GM18498 (cell line): Measurements from ENCODE around the gene MEIS2.

Experiments
- ATAC-seq: cut with Tn5 transposase; IDR thresholded peaks from one replicate; pipeline ENCODE4 v1.9.1; 2021; ENCODE audit warnings: mild to moderate bottlenecking, moderate library complexity; ENCODE audit not compliant: unreplicated experiment

Gene MEIS2

DNA sequence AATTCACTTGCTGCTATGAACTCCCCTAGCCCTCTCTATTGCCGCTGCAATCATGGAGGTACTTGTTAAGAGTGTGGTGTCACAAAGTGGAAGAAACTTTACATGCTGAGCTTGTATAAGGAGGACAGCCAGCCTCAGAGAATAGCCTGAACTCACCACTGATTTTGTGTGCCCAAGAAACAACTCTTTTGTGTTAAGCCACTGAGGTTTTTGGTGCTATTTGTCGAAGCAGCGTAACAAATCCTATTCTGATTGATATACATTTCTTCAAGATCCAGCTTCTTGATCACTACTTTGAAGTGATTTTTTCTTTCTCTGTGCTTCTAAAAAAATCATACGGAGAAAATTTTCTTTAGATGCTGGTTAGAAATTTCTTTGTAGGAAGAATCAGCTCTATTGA, 132.4 kb downstream of the MEIS2 start:
- no peak for ATAC-seq

DNA sequence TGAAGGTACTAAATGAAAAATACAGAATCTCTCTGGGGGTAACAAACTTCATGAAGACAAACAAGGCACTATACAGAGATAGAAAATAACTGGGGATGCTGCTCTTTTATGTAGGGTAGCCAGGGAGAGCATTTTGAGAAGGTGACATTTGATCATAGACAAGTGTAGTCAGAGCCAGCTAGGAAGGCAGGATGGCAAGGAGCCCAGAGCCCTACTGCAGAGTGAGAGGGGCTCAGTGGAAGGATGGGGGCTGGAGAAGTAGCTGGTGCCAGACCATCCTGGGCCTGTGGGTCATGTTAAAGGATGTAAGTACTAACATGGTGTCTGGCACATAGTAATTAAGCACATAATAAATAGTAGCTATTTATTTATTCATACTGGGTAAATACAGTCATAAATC, 133.6 kb downstream of the MEIS2 start:
- ATAC-seq: no peak

DNA sequence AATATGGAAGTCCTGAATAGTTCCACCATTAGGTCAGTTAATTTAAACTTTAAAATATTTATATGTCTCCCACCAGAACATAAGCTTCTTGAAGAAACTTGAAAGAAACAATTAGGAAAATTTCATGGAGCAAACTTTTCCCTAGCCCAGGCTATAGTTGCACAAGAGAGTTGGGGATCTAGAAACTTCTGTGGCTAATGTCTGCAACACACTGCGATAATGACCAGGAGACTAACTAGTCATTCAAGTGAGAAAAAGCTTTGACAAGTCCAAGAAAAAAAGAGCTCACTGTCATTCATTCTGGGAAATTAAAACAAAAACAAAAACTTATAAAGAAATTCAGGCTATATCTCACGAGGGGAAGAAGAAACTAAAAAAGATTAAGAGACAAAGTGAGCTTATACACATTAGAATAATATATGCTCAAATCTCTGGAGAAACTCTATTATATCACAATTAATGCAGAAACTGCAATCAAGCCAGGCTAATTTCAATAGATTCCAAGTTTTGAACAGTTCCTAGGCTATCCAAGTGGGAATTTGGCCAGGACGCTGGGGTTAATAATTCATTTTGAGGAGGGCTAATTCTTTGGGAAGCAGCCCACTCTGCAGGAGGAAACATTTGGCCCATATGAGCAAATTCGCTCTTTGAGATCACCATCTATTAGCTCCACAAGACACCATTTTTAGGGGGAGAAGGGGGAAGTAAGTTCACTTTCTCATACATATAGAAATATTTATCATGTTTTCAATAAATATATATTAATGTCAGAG, 134.6 kb downstream of the MEIS2 start:
- ATAC-seq: no peak

DNA sequence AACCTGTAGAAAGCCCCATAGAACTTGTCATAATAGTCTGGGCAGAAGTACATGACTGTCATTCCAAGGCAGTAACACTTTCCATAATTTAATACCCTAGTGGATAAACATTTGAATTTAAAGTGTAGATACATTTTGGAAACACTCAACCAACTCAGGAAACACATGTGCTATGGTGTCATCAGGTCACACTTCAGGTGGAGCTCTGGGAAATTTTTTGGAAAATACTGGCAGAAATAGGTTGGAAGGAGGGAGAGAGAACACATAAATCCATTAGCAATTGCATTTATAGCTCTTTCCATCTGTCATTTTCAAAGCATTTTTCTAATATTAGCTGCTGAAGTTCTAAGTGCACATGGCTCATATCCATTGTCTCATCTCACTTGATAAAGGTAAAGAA, 135.7 kb downstream of the MEIS2 start:
- ATAC-seq: no peak

DNA sequence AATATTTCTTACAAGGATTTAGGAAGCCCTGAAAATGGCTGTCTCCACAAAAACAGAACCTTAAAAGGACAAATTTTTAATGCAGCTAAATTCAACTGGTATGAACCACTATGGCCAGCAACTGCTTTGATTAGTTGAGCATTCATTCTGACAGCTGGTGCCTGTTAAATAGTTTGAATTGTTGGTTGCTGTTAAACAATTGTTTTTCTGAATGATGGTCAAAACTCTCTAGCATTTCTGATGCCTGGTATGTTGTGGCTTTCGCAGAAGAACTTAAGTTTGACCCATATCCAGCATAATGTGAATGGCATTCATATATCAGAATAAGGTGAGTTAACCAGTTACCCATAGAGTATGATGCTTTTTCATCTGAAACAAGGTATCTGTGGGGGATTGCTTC, 138.4 kb downstream of the MEIS2 start:
- no peak for ATAC-seq

DNA sequence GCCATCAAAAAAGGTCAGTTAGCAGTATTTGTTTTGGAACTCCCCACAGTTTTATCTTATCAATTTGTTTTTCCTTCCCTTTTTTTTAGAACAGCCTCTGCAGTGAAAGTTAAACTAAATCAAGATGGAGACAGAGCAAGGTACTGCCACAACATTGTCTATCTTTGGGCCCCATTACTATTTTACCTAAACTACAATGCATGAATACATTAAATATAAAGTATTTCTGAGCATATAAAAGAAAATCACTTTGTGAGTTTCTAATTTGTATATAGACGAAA, 139.5 kb downstream of the MEIS2 start:
- ATAC-seq: no peak

DNA sequence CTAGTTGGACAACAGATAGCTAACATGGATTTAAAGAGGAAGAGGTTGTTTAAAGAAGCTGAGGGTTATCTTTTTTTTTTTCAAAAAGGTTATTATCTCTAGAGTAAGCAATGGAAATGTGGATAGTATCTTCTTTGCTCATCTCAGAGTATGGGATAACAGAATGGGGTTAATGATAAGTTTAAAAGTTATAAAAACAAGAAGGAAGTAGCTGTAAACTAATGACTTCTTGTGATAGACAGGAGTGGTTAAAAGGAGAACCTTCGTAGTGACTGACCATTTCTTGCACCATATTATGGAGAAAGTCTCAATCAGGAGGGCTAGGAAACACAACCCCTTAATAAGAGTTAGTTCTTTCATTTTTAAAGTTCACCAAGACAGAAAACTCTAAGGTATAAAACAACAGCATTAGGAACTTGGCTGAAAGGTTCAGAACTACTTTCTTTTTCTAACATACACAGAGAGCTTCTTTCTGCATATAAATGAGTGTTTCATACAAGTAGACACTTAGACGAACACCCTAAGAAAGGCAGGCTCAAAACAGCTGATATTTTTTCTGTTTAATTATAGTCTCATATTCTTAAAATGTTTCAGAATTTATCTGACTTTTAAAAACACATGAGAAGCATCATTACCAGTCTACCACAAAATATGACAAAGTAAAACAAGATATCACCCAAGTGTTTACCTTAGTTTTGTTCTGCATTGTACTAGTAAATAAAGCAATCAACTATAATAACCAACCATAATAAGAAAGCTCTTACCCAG, 140.0 kb downstream of the MEIS2 start:
- no peak for ATAC-seq

DNA sequence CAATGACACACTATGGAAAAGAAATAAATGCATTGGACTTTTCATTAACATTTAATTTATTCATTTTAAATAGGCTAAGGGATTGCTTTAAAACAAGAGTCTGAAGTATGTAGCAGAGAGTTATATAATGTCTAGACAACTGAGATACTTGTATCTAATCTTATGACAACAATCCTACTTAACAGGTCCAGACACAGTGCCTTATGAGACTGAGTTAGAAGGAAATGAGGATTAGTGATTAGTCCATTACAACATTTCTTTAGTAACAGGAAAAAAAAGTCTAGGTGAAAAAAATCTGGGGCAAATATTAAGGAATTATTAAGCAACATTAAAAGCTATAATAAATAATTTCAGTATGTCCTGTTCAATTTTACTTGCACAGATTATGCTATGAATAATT, 140.6 kb downstream of the MEIS2 start:
- no peak for ATAC-seq

DNA sequence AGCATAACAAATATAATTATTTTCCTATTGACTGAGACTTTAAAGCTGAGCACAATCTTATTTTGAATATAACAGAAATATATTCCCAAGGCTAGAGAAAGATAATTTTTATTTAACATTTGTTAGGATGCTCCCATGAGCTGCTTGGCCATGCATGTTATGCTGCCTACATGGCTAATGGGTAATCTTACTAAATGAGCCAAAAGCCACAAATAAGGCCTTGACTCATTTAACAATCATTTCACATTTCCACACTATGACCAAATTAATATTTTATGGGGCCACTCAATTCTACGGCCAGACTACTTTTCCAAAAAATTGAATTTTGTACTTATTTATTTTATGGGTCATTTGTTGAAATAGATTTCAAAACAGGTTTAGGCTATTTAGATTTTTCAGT, 141.7 kb downstream of the MEIS2 start:
- ATAC-seq: no peak

DNA sequence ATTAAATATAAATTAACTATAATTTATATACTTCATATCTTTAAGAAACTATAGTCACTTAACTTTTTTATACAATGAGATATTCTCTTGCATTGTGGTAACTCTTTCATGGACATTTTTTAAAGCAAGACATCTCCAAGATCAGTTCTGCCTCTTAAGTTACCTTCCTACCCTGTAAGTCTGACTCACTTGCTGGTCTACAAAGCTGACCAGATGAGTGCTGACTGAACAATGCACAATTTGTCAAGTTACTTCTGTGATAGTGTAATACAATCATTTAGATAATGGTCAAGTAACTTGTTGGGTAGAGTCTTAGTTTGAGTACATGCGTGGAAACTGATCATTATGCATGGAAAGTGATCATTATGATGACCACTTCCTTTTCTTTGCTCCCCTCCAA, 145.9 kb downstream of the MEIS2 start:
- ATAC-seq: no peak

DNA sequence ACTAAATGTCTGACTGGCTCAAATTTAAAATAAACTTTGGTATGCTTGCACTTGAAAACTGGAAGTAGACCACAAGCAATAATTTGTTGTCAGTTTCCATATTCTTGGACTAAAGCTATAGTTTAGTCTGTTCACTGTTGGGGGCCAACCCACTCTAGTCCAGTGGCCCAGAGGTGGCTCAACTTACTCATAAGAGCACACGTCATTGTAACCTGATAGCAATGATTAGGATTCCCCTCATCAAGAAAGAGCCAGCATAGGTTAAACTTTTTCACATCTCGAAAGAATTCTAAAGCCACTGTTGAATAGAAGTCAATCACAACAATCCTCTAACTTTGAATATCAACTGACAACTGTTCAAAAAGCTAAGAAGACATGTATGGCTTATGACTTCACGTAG, 147.0 kb downstream of the MEIS2 start:
- no peak for ATAC-seq

DNA sequence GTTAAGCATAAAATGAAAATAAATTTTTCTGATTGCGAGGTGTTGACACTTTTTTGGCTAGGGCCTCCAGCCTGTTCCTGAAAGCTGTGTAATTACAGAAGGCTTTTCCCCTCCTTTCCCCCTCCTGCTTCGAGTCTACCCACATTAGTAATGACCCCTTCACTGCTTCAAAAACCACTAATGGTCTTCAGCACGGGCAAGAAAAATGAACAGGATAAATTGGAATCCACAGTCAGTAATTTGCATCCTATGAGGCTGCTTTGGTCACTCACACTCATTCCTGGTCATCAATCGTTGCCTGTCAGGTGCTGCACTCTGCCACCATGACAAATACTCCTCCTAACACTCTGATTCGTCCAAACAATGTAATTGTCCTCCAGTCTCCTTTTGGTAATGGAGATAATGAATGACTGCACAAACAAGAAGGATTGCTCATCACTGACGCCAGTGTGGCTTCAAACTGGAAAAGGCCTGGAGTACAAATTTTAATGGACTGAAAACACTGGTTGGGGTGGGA, 148.6 kb downstream of the MEIS2 start:
- no peak for ATAC-seq

DNA sequence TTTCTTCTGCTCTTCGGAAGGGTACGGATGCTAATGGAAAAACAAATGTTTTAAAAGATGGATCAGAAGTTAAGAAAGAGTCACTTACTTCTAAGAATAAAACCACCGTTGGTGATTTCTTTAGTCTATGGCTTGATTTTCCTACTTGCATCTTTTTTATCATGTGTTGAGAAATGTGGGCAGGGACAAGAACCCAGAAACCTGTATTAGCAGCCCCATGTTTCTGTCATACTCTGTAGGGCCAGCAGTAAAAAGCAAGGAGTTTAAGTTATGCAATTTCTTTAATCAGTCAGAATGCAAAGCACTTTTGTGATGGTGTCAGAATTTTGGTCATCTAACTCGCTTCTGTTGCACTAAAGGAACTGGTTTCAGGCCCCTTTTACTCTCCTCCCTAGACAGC, 150.0 kb downstream of the MEIS2 start:
- ATAC-seq: no peak

DNA sequence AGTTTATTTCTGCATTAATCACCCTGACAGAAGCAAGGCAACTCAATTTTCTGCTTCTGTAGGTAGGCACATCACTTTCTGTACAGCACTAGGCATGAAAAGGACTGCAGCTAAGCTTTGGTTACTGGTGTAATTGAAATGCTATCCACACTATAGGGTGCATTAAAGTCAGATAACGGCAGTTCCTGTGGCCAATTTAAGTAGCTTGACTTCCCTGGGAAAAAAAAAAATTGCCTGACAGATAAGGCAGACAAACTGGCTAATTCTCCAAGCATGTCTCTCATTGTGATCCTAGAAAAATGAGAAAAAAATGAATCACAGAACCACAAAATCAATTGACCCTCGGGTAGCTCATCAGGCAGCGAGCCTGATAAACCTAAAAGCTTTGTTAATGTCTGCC, 151.4 kb downstream of the MEIS2 start:
- ATAC-seq: no peak

DNA sequence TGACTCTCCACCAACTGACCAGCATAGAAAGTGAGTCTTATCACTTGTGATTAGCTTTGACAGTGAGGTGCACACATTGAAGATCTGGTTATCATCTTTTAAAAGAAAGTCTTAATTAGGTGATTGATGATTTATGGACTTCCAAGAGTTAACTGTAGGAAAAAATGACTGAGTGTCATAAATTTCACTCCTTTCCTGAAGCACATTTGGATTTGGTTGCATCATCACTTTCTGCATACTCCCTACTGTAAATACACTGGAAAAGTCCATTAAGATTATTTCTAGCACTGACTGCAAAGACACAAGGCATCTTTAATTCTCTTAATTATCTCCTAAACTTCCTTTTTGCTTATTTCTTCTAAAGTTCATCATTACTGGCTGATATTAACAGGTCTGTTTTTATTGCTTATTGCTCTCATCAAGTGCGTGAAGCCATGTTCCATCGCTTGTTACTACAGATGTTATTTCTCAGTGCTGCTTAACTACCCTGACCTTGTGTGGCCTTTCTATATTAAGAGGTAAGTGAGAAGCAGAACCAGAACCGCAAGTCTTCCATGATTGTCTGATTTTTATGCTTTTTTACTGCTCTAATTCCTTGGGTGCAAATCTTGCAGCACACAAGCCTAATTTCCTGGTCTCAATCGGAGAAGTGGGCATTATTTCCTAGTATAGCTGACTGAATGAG, 153.2 kb downstream of the MEIS2 start:
- ATAC-seq: no peak

DNA sequence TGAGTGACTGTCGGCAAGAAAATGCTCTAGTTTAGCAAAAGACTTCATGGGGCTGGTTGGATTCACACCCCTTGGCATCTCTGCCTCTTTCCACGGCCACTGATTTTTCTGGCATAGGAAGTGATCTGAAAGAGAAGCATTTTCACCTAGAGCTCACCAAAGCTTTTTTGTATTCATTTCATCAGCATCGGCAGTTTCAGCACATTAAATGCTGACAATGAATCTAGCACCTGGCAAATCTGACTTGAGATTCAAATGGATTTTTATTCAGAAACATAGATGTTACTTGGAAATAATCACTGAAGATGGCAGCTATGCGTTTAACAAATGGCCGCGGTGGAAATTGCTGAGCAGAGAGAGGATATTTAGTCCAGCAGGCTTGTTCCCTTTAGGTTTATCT, 155.9 kb downstream of the MEIS2 start:
- ATAC-seq: no peak

DNA sequence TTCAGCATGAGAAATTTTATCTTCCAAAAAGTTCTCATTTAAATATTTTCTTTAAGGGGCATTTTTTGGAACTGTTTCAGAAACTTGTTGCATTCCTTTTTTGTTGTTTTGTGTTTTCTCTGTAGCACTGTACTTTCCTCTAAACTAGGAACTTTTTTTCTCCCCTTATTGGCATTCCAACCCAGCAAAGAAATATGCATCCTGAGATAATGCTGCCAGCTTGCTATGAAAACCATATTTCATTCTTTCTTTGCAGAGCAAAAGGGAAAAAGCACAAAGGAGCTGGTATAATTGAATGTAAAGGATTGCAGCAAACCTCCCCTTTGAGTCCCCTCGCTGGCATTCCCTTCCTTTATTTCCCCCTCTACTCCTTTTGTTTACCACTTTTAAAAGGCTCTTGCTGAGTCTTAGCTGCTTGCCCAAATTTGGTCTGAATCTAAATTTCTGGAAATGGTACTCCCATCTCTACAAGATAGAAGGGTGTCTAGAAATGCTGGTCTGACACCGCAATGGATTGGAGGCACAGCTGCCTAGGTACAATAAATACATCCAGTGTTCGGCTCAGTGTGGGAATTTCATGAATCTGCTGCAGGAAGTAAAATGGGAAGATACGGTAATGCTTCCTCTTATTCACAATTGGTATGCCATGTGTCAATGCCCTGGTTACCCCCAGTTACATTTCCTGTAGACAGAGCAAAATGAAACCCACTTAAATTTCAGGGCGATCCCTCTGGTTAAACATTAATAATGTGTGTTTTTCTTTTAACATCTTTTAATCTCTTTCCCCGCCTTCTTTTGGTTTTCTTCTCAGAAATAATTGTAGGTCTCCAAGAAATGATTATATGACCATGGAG, 156.6 kb downstream of the MEIS2 start:
- ATAC-seq: no peak

DNA sequence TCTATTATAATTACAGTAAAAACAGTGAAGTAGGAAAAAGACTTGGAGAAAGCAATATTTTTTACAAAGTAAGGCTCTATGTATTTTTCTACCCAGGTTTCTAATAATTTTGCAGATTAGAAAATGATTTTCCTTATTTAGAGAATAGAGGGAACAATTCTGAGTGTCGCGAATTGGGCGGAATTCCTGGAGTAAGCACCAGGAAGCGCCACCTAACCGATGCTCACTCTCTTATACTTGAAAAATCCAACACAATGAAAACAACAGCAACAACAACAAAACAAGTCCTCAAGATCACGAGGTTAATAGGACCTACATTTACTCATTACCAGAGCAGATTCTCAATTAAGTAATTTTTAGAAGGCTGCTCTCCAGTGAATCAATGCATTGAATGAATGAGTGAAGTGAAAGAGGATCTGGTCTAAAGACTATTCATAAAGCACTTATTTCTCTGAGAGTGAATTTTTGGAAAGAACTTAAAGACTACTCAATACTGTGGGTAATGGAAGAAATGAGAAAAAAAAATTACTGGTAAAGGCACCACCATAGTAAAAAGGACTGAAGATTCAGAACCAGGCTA, 158.0 kb downstream of the MEIS2 start:
- no peak for ATAC-seq

DNA sequence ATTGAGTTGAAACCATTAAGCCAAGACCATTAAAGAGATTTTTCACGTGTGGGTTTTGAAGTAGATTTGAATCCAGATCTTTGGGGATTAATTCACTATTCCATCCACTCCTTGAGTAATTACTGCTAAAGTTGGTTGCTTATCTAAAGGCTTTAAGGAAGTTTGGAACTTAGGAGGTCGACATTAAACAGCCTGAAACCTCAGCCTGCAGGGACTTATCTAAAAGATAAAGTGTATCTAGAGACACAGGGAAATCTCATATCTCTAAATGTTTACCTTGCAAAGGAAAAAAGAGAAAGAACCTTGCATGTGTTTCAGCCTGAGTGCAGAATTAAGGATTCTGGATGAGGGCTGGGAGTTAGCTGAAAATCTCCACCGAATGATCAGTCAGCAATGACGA, 158.6 kb downstream of the MEIS2 start:
- ATAC-seq: no peak

DNA sequence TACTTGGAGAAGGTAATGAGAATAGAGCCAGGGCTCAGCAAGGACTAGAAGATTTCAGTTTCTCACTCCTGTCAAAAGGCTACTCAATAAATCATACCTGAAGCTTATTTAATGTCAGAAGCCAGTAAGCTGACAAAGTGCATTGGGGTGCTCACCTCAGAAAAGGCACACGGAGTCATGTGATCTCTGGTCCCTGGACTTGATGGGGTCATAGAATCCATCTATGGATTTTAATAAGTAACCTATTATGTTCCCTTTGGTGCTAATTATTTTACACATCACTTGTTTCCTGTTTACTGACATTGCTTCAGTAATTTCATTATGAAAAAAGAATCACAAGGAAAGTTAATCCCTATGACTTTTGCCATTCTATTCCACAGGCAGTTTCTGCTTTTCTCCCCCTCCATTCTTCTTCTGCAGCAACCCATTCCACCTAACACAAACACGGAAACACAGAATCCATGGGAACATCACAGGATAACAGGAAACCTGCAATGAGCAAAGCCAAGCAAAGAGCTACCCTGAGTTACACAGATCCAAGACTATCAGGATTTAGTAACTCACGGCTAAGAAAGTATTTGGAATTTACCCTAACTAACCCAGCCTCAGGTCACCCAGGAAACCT, 159.6 kb downstream of the MEIS2 start:
- ATAC-seq: no peak
